ENCODE data around the gene SSR3.
A peak's percentile ranks its signal among the peaks of the same experiment; 100 is the strongest.
"Not testable (repeated sequence)": the region's sequence is repeated elsewhere in the genome, so short reads cannot be mapped to it uniquely, and the experiment has no call there.

The SSR3 gene

DNA sequence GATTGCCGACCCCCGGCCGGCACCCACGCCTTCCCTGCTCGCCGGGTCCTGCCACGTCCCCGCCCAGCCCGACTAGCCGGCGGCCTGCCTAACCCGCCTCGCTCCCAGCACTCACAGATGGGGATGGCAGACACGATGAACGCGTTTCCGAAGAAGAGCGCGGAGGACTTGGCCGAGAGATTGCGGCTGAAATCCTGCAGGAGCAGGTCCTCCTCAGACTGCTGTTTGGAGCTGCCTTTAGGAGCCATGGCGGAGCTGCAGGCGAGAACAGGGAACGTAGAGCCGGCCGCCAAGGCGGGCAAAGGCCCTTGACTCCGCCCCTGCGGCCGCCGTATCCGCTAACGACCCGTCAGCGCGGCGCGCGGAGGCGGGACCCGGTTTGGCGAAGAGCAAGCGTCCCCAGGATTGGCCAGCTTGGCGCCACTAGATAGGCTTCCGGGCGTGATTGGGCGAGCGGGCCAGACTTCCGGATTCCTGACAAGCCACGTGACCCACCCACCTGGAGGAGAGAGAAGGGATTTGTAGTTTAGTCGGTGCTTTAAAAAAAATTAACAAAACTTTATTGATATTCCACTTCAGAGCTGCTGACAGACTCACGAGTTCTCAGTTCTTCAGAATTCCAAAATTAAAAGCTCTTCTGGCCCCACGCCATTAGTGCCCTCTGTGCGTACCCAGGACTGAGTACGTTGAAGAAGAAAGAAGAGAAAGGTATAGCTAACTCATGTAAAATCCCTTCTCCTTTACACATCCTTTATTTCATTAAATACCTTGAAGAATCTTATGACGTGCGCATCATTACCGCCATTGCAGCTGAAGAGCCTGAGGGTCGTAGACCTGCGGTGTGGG, at the start of gene SSR3:
Gene SSR3, minus strand, starts transcription at position 276 of the 846 bp plus-strand sequence. Its CDS starts 28 bp downstream, at position 248.
- peak; percentile 98 for DNase-seq (ENCODE audit: low read depth in 2 of 2)

GRCh38 chr3:156604064-156604641, 49.2 kb upstream of the SSR3 start:
- DNase-seq (ENCODE audit: low read depth in 2 of 2): no peak

DNA sequence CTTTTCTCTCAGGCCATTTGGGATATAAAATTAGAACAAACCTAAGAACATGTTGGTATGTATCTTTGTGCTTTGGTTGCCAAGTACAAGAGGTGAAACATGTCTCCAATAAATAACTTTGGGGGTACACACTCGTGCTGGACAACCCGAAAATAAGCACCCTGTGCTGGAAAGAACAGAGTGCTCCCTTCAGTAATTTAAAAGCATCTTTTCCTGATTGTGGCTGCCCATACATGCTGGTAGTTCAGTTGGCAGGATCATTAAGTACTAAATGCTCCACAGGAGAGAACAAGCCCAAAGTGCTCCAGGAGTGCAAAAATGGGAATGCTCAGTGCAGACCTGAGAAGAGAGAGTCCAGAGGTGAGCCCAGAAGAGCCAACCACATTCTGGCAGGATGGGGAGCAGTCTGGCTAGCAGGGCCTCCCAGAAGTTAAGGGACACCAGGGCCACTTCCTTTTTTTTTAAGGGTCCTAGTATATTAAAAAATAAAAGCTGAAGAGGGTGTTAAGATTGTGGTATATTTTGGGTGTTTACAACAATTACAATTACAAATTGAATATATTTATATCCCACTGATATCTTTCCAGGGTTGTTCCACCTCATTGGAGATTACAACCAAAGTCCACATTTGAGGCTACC, 48.6 kb upstream of the SSR3 start:
- DNase-seq (ENCODE audit: low read depth in 2 of 2): no peak

DNA sequence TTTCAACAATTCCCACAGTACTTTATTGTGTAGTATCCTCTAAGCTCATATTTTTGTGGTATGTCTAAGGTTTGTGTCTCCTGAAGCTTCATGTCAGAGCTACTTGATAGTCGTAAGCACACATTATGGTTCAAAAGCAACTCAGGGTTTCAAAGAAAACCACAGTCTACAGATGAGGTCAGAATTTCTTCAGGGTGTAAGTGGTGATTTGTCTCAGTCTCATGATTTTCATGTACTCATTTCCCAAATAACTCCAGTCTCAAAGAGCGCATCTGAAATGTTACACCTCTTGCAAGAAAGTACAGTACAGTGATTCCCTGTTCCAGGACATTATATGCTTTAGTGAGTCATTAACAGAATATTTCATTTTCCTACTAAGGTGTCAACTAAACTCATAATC, 47.5 kb upstream of the SSR3 start:
- DNase-seq (ENCODE audit: low read depth in 2 of 2): no peak

GRCh38 chr3:156601497-156601896, 46.6 kb upstream of the SSR3 start:
- no peak for DNase-seq (ENCODE audit: low read depth in 2 of 2)

DNA sequence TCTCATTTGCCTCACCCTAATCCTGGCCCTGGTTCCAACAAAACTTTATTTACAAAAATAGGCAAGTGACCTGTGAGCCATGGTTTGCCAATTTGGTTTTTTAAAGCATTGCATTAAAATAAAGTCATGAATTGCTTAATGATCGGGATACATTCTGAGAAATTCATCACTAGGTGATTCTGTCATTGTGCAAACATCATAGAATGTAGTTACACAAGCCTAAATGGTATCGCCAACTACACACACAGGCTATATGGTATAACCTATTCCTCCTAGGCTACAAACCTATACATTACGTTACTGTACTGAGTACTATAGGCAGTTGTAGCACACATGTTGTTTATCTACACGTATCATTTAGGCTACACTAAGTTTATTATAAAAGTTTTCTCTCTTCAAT, 45.9 kb upstream of the SSR3 start:
- no peak for DNase-seq (ENCODE audit: low read depth in 2 of 2)

- DNase-seq (ENCODE audit: low read depth in 2 of 2): no peak
These were observed 44.4 kb upstream of the SSR3 start for GRCh38 chr3:156599089-156599874.

- no peak for DNase-seq (ENCODE audit: low read depth in 2 of 2)
These were observed 43.5 kb upstream of the SSR3 start for GRCh38 chr3:156598413-156598812.

- DNase-seq (ENCODE audit: low read depth in 2 of 2): no peak
These were observed 39.3 kb upstream of the SSR3 start for GRCh38 chr3:156594219-156594683.

GRCh38 chr3:156593814-156594213, 38.9 kb upstream of the SSR3 start:
- no peak for DNase-seq (ENCODE audit: low read depth in 2 of 2)

DNA sequence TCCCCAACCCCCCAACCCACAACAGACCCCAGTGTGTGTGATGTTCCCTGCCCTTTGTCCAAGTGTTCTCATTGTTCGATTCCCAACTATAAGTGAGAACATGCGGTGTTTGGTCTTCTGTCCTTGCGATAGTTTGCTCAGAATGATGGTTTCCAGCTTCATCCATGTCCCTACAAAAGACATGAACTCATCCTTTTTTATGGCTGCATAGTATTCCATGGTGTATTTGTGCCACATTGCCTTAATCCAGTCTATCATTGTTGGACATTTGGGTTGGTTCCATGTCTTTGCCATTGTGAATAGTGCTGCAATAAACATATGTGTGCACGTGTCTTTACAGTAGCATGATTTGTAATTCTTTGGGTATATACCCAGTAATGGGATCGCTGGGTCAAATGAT, 34.9 kb upstream of the SSR3 start:
- not testable (repeated sequence) for DNase-seq (ENCODE audit: low read depth in 2 of 2)

GRCh38 chr3:156587760-156588069, 32.8 kb upstream of the SSR3 start:
- DNase-seq (ENCODE audit: low read depth in 2 of 2): no peak

- DNase-seq (ENCODE audit: low read depth in 2 of 2): no peak
These were observed 32.2 kb upstream of the SSR3 start for GRCh38 chr3:156586905-156587759.

DNA sequence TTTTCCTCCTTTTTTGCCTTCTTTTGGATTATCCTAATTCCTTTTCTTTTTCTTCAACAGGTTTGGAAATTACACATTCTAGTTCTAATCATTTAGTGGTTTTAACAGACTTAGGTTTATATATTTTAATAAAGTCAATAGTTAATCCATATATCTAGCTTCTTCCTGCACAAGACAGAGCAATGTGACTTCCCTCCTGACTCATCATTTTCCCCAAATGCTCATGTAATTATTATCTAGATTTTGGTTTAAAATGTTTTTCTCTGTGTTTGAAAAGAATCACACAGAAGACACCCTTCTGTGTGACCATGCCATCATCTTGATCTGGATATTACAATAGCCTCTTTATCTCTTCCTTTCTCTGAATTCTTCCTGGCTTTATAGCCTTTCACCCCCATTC, 28.6 kb upstream of the SSR3 start:
- DNase-seq (ENCODE audit: low read depth in 2 of 2): no peak

GRCh38 chr3:156582532-156583183, 27.7 kb upstream of the SSR3 start:
- no peak for DNase-seq (ENCODE audit: low read depth in 2 of 2)

DNA sequence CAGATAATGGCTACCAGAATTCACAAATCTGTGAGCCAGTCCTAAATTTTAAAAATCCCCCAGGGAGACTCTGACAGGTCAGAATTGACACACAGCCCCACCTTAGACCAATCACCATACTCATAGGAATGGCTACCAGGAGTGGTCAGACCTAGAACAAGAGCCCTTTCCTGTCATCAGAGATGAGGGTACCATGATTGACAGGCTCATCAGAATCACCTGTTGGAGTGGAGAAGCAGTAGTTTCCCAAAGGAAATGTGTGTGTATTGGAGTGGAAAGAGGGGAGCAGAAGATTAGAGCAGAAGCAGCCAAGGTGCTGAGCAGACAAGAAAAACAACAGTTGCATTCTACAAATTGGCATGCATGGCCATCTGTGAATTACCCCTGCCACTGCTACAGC, 27.0 kb upstream of the SSR3 start:
- no peak for DNase-seq (ENCODE audit: low read depth in 2 of 2)

DNA sequence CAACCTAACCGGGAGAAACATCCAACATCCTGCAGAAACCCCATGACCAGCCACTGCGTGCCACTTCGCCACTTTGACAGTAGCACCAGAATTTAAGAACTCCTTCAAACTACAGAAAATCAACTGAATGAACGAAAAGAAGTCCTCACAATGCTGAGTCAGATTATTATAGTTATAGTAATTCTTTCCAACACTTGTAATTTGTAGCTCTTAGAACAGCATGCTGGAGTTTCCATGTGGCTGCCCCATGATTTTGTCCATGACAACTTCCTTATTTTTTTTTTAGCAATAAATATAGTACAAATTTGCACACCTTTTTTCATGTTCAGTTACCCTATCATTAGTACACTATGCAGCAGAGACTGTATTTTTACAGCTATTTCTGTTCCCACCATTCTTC, 26.1 kb upstream of the SSR3 start:
- DNase-seq (ENCODE audit: low read depth in 2 of 2): no peak

GRCh38 chr3:156579427-156579851, 24.5 kb upstream of the SSR3 start:
- no peak for DNase-seq (ENCODE audit: low read depth in 2 of 2)

DNA sequence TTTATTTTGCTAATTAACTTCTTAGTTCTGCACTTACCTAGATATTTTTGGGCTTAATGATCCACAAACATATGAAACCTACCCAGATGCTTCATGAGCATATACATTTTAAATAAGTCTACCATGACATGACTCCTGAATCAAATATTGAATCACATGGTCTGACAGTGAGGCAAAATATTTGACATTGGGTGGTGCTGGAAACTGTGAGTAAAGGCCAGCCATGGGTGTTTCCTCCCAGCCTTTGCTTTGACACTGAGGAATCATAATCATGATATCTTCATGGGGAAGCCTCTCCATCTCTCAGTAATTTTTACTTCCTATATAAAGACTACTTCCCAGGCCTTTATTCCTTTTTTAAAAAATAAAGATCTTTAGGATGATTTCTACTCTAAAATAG, 22.8 kb upstream of the SSR3 start:
- DNase-seq (ENCODE audit: low read depth in 2 of 2): no peak

- DNase-seq (ENCODE audit: low read depth in 2 of 2): no peak
These were observed 21.9 kb upstream of the SSR3 start for GRCh38 chr3:156576651-156577348.
